GM19240 (cell line): Measurements from ENCODE around the gene DCAF12L1.

Experiments used
- DNase-seq: peaks from one replicate; pipeline ENCODE4 v3.0.0; 2011; ENCODE audit warnings: low spot score; ENCODE audit not compliant: insufficient read length

Gene DCAF12L1

DNA sequence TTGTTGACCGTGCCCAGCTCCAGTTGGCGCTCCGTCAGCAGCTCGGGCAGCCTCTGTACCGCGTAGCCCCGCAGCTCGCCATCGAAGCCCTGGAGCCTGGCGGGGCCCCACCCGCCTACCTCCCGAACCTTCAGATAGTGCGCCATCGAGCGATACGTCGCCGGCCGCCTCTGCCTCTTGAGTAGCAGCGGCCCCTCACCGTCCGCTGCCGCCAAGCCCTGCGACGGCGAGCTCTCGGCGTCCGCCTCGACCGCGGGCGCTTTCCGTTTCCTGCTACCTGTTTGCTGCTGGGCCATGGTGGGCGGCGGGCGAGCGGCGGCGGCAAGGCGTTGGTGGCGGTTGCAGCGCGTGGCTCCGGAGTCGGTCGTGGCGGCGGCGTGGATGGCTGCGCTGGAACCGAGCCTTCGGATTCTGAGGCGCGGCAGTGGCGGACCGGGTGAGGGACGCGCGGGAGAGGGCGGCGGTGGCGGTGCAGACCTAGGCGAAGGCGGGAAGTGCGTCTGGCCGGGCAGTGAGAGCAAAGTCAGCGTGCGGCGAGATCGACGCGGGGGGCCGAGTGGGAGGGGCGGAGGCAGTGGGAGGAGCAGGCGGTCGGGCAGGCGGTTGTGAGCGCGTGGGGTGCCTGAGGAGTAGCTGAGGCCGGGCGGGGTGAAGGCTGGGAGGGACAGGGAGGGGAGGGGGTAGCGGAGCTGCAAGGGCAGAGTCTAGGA is at the start of gene DCAF12L1:
Gene DCAF12L1 (minus strand): TSS at position 502 of the 710 bp plus-strand sequence. CDS start 206 bp downstream, at position 296.
- no peak for DNase-seq

DNA sequence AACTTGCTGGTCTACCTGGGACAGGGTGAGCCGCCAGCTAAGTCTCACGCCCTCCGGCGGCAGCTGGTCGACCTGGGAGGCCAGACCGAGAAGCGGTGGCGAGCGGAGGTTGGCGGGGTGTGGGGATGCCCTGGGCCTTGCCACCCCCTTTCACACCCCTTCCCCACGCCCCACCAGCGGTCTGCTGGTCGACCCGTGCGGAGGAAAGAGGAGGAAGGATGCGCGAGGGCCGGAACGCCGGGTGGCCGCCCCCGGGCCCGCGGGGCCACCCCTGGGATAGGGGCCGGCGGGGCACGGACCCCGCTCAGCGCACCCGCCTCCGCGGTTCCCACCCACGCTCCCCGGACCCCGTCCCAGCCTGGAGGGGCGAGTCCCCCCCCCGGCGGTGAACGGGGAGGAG is 28.3 kb upstream of the DCAF12L1 start:
- no peak for DNase-seq

- no peak for DNase-seq
These were observed 23.3 kb upstream of the DCAF12L1 start for GRCh38 chrX:126575911-126576310.

DNA sequence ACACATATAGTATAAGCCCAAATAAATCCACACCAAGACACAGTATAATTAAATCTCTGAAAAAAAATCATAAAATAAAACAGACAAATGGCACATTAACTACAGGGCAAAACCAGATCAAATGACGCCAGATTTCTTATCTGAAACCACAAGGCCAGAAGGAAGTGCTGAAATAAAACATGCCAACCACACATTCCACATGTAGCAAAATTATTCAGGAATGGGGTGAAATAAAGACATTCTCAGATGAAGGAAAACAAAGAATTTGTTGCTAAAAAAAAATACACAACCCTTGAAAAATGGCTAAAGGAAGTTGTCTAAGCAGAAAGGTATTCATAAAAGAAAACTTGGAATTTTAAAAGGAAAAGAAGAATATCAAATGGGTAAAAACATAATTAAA is 4.5 kb upstream of the DCAF12L1 start:
- DNase-seq = no peak

GRCh38 chrX:126551725-126552312 is 795 bp downstream of the DCAF12L1 start:
- DNase-seq = no peak

DNA sequence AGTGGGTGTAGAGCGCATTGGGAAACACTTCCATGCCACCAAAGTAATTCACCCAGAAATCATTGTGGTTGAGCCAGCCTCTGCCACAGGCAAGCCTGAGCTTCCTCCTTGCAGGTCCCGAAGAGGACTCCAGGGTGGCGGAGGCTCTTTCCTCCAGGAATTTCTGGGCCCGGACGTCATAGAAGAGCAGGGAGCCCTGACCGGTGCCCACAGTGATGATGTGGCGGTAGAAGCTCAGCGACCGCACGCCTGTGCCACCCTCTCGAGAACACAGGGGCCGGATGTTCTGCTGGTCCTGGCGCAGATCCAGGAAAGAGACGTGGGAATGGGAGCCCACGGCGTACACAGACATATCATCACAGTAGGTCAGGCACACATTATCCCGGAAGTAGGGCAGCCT is 1.3 kb downstream of the DCAF12L1 start:
- no peak for DNase-seq

- DNase-seq = no peak
These were observed 1.8 kb downstream of the DCAF12L1 start for GRCh38 chrX:126550816-126551215.

DNA sequence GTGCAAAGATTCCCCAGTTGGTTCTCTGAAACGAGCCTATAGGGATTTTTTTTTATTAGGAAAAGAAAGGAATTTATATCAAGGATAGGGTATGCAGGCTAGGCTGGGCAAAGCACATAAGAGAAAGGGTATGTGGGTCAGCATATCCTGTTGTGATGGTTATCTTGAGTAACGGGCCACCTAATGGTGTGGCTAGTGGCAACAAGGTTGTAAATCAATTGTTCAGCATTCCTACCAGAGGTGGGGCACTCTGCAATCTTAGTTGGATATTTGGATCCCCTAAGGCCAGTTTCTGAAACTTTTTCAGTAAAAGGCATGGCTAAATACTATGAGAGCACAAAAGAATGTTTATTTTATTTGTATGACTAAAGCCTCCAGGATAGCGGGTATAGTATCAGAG is 42.7 kb downstream of the DCAF12L1 start:
- no peak for DNase-seq
